Measurements from ENCODE around the gene CKS2.

GRCh38 chr9:89295400-89295799 lies 15.6 kb upstream of the CKS2 start:
- TF ChIP-seq, protein P1, sequence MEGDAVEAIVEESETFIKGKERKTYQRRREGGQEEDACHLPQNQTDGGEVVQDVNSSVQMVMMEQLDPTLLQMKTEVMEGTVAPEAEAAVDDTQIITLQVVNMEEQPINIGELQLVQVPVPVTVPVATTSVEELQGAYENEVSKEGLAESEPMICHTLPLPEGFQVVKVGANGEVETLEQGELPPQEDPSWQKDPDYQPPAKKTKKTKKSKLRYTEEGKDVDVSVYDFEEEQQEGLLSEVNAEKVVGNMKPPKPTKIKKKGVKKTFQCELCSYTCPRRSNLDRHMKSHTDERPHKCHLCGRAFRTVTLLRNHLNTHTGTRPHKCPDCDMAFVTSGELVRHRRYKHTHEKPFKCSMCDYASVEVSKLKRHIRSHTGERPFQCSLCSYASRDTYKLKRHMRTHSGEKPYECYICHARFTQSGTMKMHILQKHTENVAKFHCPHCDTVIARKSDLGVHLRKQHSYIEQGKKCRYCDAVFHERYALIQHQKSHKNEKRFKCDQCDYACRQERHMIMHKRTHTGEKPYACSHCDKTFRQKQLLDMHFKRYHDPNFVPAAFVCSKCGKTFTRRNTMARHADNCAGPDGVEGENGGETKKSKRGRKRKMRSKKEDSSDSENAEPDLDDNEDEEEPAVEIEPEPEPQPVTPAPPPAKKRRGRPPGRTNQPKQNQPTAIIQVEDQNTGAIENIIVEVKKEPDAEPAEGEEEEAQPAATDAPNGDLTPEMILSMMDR (IDR thresholded peaks at IDR 0.05), result no peak
- TF ChIP-seq POLR2A (IDR thresholded peaks at IDR 0.05) (no peak), POLR2AphosphoS5 (IDR thresholded peaks at IDR 0.05) (no peak)
